ENCODE measurements around the gene DOCK6. TPM values are rescaled to one million over a fixed set of nuclear protein-coding genes. Genes with fewer than 3 reads are reported as not detected.

Gene DOCK6
- total and polyA plus RNA-seq, 2 of the 13 experiments (the other 11 are each of a cell fraction or from before 2014, with no cell fraction given) = 5.4 to 38.1 TPM

- H3K9ac ChIP-seq (ENCODE audit: insufficient read depth, low read depth, low read length) = no peak overlapping the region
- H3K27ac ChIP-seq (ENCODE audit: extremely low read length, insufficient read depth, low read length) = no peak overlapping the region
- no peak overlapping the region for H2AFZ ChIP-seq (ENCODE audit: low read length)
- 98% methylated on average over 23 of the region's 31 CpGs for WGBS (ENCODE audit: low lambda C conversion rate)
- H3K4me2 ChIP-seq (ENCODE audit: low read depth, low read length) = no peak overlapping the region
- H3K36me3 ChIP-seq (replicated peaks in 1 of 2; ENCODE audit: control insufficient read depth in 1 of 2, insufficient read depth in 2 of 2, low read length in 2 of 2) = peaks cover 6 to 20% of the 10 kb centered on the region in 2 experiments; a peak in 3 of 5 replicates
- no peak for FAIRE-seq
- ChIA-PET CTCF (ENCODE audit: low intra/inter-chr PET ratio, low total read pairs) (no interaction called here), POLR2A (no interaction called here)
- no peak for ATAC-seq
- intact Hi-C loops (cut with micrococcal nuclease; ENCODE audit: unreplicated experiment) (no loop called here), in situ Hi-C loops (cut with HindIII; ENCODE audit: extremely low pct_ligation_motif_present, low pct_unique_long_range_greater_than_20kb) (no loop called here)
- no peaks in the 10 kb centered on the region for H3K27me3 ChIP-seq (ENCODE audit: control insufficient read depth in 1 of 2, insufficient read depth in 2 of 2, low read length in 2 of 2)
- no peak for DNase-seq (ENCODE audit: low spot score)
- H3K4me3 ChIP-seq (replicated peaks in 1 of 3; ENCODE audit: insufficient read depth in 1 of 3, low read depth in 2 of 3, low read length in 3 of 3) = no peak overlapping the region
- H3K79me2 ChIP-seq (ENCODE audit: insufficient read depth, low read length) = no peaks in the 10 kb centered on the region
- BruUV-seq (replicated peaks) = no TSS peak
- no peaks in the 10 kb centered on the region for H3K4me1 ChIP-seq (ENCODE audit: insufficient read depth, low read length)
- H4K20me1 ChIP-seq (ENCODE audit: insufficient read depth, low read length) = no peaks in the 10 kb centered on the region
- H3K9me3 ChIP-seq (ENCODE audit: low read length) = no peaks in the 10 kb centered on the region
- TF ChIP-seq ZNF768 (CRISPR knock-in tag; IDR thresholded peaks at IDR 0.05) (peak; percentile 40; the same call in 1 of the 2 replicates), ZNF558 (CRISPR knock-in tag; IDR thresholded peaks at IDR 0.05; ENCODE audit: borderline replicate concordance) (no peak)
These were observed 92.2 kb downstream of the DOCK6 start for GRCh38 chr19:11169896-11170678.

DNA sequence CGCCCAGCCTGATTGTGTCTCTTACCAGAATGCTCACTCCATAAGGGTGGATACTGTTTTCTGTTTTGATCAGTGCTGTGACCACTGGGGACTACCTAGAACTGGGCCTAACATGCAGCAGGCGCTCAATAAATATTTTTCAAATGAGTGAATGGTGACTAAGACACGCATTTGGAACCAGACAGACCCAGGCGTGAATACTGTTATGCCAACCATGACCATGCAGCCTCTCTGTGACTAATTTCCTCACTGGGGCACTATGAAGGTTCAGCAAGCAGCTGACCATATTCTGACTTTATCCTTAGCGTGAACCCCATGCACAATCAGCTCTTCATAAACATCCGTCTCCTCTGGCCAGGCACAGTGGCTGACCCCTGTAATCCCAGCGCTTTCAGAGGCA is 93.8 kb downstream of the DOCK6 start:
- ChIA-PET POLR2A (interaction anchor here (0.6 kb wide), 1 partner anchor 298 kb away, joined by 4 read pairs; no protein-coding TSS in a partner anchor), CTCF (ENCODE audit: low intra/inter-chr PET ratio, low total read pairs) (no interaction called here)
- DNase-seq (ENCODE audit: low spot score) = no peak

More for the DNA sequence above, 93.8 kb downstream of the DOCK6 start:
- ATAC-seq = no peak
- Histone ChIP-seq H3K4me2 (ENCODE audit: low read depth, low read length) (no peak overlapping the region), H3K9me3 (ENCODE audit: low read length) (no peaks in the 10 kb centered on the region), H2AFZ (ENCODE audit: low read length) (no peak overlapping the region), H3K4me3 (replicated peaks in 1 of 3; ENCODE audit: insufficient read depth in 1 of 3, low read depth in 2 of 3, low read length in 3 of 3) (no peak overlapping the region), H3K36me3 (replicated peaks in 1 of 2; ENCODE audit: control insufficient read depth in 1 of 2, insufficient read depth in 2 of 2, low read length in 2 of 2) (peaks cover 5 to 13% of the 10 kb centered on the region in 2 experiments; a peak in 2 of 5 replicates), H3K9ac (ENCODE audit: insufficient read depth, low read depth, low read length) (no peak overlapping the region), H3K79me2 (ENCODE audit: insufficient read depth, low read length) (no peaks in the 10 kb centered on the region), H3K27ac (ENCODE audit: extremely low read length, insufficient read depth, low read length) (no peak overlapping the region), H3K4me1 (ENCODE audit: insufficient read depth, low read length) (no peaks in the 10 kb centered on the region), H4K20me1 (ENCODE audit: insufficient read depth, low read length) (no peaks in the 10 kb centered on the region), H3K27me3 (ENCODE audit: control insufficient read depth in 1 of 2, insufficient read depth in 2 of 2, low read length in 2 of 2) (no peaks in the 10 kb centered on the region)
- BruUV-seq (replicated peaks) = no TSS peak
- TF ChIP-seq ZFP1 (CRISPR knock-in tag; IDR thresholded peaks at IDR 0.05) = no peak
- TF ChIP-seq ZNF724P (CRISPR knock-in tag; IDR thresholded peaks at IDR 0.05; ENCODE audit: borderline replicate concordance) = no peak
- TF ChIP-seq, protein P1, sequence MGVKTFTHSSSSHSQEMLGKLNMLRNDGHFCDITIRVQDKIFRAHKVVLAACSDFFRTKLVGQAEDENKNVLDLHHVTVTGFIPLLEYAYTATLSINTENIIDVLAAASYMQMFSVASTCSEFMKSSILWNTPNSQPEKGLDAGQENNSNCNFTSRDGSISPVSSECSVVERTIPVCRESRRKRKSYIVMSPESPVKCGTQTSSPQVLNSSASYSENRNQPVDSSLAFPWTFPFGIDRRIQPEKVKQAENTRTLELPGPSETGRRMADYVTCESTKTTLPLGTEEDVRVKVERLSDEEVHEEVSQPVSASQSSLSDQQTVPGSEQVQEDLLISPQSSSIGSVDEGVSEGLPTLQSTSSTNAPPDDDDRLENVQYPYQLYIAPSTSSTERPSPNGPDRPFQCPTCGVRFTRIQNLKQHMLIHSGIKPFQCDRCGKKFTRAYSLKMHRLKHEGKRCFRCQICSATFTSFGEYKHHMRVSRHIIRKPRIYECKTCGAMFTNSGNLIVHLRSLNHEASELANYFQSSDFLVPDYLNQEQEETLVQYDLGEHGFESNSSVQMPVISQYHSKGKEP (CRISPR knock-in tag; IDR thresholded peaks at IDR 0.05) = no peak
- no peak for TF ChIP-seq CBX5 (CRISPR knock-in tag; IDR thresholded peaks at IDR 0.05; ENCODE audit: borderline replicate concordance)
- TF ChIP-seq GFI1 (CRISPR knock-in tag; IDR thresholded peaks at IDR 0.05; ENCODE audit: borderline replicate concordance) = no peak
- TF ChIP-seq SNAI1 (CRISPR knock-in tag; IDR thresholded peaks at IDR 0.05; ENCODE audit: borderline replicate concordance) = no peak
- no peak for TF ChIP-seq IRF2 (CRISPR knock-in tag; IDR thresholded peaks at IDR 0.05)
- TF ChIP-seq KLF12 (CRISPR knock-in tag; IDR thresholded peaks at IDR 0.05; ENCODE audit: borderline replicate concordance) = no peak
- no peak for TF ChIP-seq ELF3 (CRISPR knock-in tag; IDR thresholded peaks at IDR 0.05)
- 98% methylated on average over 7 of the region's 7 CpGs for WGBS (ENCODE audit: low lambda C conversion rate)
- intact Hi-C loops (cut with micrococcal nuclease; ENCODE audit: unreplicated experiment) = no loop called here
- no peak for FAIRE-seq
- in situ Hi-C loops (cut with HindIII; ENCODE audit: extremely low pct_ligation_motif_present, low pct_unique_long_range_greater_than_20kb) = no loop called here

Data from HepG2 (cell line).